Measurements from ENCODE around the gene AKAP6.

DNA sequence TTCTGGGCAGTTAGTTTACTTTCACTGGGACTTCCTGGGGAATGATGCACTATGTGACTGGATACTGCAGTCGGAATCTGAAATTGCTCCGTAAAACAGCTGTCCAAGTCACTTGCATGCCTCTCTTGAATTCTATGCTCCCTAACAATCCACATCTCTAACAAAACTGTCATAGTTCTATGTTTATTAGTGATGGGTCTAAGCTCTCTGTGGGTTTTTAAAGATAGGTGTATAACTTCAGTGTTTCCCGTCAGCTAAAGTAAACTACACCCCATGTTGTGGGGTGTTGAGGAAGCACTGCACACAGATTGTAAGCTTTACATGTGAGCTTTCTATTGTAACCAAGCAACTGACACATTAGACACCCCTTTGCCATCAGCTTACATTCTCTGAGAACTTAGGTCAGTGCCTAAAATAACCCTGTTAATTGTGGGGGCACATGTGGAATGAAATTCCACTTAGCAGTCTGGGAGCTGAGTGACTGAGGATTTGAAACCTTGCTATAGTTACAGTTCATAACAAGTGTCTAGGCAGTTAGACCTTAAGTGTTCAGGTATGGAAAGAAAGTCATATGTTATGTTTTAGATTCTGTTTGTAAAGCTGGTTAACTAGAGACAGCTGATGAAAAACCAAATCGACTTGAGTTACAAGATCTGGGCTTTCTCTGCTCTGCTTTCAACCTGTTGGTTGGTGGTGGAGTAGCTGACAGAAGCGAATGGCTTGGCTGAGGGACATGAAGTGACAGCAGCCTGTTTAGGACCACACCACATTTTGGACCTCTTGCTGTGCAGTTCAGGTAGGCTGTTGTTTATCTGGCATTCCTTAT, 165.7 kb downstream of the AKAP6 start:
- TF ChIP-seq, protein P1, sequence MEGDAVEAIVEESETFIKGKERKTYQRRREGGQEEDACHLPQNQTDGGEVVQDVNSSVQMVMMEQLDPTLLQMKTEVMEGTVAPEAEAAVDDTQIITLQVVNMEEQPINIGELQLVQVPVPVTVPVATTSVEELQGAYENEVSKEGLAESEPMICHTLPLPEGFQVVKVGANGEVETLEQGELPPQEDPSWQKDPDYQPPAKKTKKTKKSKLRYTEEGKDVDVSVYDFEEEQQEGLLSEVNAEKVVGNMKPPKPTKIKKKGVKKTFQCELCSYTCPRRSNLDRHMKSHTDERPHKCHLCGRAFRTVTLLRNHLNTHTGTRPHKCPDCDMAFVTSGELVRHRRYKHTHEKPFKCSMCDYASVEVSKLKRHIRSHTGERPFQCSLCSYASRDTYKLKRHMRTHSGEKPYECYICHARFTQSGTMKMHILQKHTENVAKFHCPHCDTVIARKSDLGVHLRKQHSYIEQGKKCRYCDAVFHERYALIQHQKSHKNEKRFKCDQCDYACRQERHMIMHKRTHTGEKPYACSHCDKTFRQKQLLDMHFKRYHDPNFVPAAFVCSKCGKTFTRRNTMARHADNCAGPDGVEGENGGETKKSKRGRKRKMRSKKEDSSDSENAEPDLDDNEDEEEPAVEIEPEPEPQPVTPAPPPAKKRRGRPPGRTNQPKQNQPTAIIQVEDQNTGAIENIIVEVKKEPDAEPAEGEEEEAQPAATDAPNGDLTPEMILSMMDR (IDR thresholded peaks at IDR 0.05), result no peak
- no peak for TF ChIP-seq POLR2A (IDR thresholded peaks at IDR 0.05)

Measured in adrenal gland (tissue), 5 donors.